Nasal cavity respiratory epithelium epithelial cell of viscerocranial mucosa (primary cell): Measurements from ENCODE around the gene UFSP2. TPM values are rescaled to one million over a fixed set of nuclear protein-coding genes. Genes with fewer than 3 reads are reported as not detected.

Experiments
- total RNA-seq: library from RNA; depleted of rRNA; stranded (reverse); fragments of >200 nt; gene quantifications from 2 replicates; pipeline ENCODE4 v1.2.3, GENCODE V29; 2014

Gene UFSP2
- 25.6 and 28.4 TPM in 2 replicates for total RNA-seq

DNA sequence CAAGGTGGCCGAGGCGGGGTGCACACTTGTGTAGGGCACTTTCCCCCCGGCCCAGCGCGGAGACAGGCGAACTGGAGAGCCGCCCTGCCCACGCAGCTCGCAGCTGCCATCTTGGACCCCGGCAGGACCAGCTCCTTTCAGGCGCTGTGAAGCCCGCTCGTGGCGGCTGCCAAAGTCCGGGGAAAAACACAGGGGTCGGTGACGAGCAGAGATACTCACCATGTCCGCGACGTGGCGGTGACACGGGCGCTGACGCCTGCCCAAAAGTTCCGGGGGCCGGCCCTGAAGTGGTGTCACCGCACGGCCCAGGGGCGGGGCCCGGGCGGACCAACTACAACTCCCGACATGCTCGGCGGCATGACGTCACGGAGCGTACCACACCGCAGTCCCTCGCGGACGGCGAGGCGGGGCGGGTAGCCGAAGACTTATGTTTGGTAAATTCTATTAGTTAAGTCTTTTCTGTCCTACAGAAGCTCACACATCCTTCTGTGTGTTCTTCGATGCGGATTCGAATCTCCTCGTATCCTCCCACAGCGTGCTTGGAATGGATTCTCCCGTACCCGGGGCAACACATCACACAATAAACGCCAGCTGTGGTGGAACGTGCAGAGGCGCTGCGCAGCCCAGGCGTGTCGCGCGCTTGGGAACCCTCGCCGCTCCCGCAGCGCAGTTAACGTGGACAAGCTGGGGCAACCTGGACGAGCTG, at the start of gene UFSP2:
UFSP2 (minus strand) TSS at position 318 of the 706 bp plus-strand sequence; CDS start at position 222, 96 bp downstream.

GRCh38 chr4:185471235-185472102, 45.7 kb upstream of the UFSP2 start, which contains the start of gene CCDC110:
CCDC110 (minus strand) TSS chr4:185471733; CDS start chr4:185471683, 50 bp downstream.

DNA sequence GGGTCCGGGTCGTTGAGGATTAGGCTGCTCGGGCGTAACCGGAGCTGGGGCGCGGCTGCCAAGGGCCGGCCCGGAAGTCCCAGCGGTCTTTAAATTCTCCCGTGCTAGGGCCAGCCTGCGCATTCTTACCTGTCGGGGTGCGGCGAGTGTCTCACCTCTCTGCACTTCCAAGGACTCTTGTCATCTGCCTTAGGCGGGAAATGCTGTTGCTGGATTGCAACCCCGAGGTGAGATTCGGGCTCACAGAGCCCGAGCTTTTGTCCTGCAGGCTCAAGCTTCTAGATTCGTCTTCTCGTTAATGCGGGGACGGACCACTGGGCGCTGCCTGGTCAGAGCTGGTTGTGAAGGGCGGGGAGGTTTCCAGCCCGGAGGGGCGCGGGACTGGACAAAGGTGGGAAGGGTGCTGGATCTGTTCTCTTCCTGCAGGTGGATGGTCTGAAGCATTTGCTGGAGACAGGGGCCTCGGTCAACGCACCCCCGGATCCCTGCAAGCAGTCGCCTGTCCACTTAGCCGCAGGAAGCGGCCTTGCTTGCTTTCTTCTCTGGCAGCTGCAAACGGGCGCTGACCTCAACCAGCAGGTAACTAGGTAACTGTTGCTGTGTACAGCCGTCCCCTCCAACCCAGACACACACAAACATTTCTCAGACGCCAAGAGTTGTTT, 28.9 kb downstream of the UFSP2 start, which contains the start of gene ANKRD37:
ANKRD37 (plus strand) TSS at position 118 of the 662 bp plus-strand sequence; CDS start at position 201, 83 bp downstream.

GRCh38 chr4:185395238-185395955, 30.4 kb downstream of the UFSP2 start, which contains the start of gene LRP2BP:
LRP2BP (minus strand) TSS chr4:185395924; CDS start chr4:185378186, 17,738 bp downstream.

Other genes starting within 250 kb of the UFSP2 start
- 40.0 and 46.5 TPM in 2 replicates for gene CFAP97, start 222.0 kb downstream of the UFSP2 start, total RNA-seq
- 16.7 and 17.3 TPM in 2 replicates for gene SNX25, start 216.4 kb downstream of the UFSP2 start, total RNA-seq
- 0.34 and 0.43 TPM in 2 replicates for gene LRP2BP, start 30.0 kb downstream of the UFSP2 start, total RNA-seq
- 3.8 and 5.5 TPM in 2 replicates for gene ANKRD37, start 29.1 kb downstream of the UFSP2 start, total RNA-seq
- gene CCDC110, start 45.8 kb upstream of the UFSP2 start, total RNA-seq: 0.14 and 0.34 TPM in 2 replicates
- gene PDLIM3, start 109.5 kb upstream of the UFSP2 start, total RNA-seq: 0.68 and 0.71 TPM in 2 replicates